B cell (primary cell): ENCODE measurements around the gene LOC128125822.

Source experiments
- ATAC-seq: fragments of 200-7000 bp; cut with Tn5 transposase; one replicate; pipeline ENCODE4 v1.10.0; 2021; ENCODE audit warnings: low read depth, mild to moderate bottlenecking, moderate number of reproducible peaks, moderate library complexity
- CTCF ChIA-PET: fragments of 350-600 bp; sonication (Branson Sonifier 250); formaldehyde crosslinking; loops from one replicate; lab custom pipeline; 2021; ENCODE audit warnings: antibody characterized with exemption, inconsistent platforms; lab: Charles Lee
- POLR2A ChIA-PET: fragments of 350-600 bp; sonication (Branson Sonifier 250); formaldehyde crosslinking; loops from one replicate; lab custom pipeline; 2021; ENCODE audit warnings: antibody characterized with exemption; lab: Charles Lee
- DNase-seq: peaks from one replicate; pipeline ENCODE4 v3.0.0; 2013
- H2AFZ ChIP-seq: 2 replicates; pipeline ENCODE4 v1.6.1; 2012; ENCODE audit warnings: mild to moderate bottlenecking, low read depth, low read length; ENCODE audit not compliant: insufficient read depth, poor library complexity, severe bottlenecking
- H3K27ac ChIP-seq, 2 donors: 1 replicate in 1 of 2; 2 replicates in 1 of 2; pipeline ENCODE4 v1.5.1; 2012 to 2013; ENCODE audit warnings: low read length in 2 of 2, mild to moderate bottlenecking in 2 of 2, moderate library complexity in 1 of 2
- H3K27me3 ChIP-seq, 4 experiments: fragments of 200-600 bp in 1 of 4; sonication (generic) in 1 of 4; replicated peaks in 1 of 4; 1 replicate in 2 of 4; 2 replicates in 2 of 4; pipeline versions ENCODE4 v1.6.1 to v1.7.0; 2013 to 2016; ENCODE audit warnings: low read length in 3 of 4, mild to moderate bottlenecking in 2 of 4, mixed read lengths in 1 of 4, moderate library complexity in 1 of 4; ENCODE audit not compliant: insufficient read depth in 4 of 4, control insufficient read depth in 3 of 4; ENCODE audit errors: control extremely low read depth in 1 of 4
- H3K36me3 ChIP-seq, 2 experiments: replicated peaks in 1 of 2; 1 replicate in 1 of 2; 2 replicates in 1 of 2; pipeline versions ENCODE4 v1.6.1 to v1.7.1; 2013; ENCODE audit warnings: low read length in 1 of 2; ENCODE audit not compliant: insufficient read depth in 2 of 2, control insufficient read depth in 1 of 2; ENCODE audit errors: control extremely low read depth in 1 of 2, extremely low read depth in 1 of 2
- H3K4me1 ChIP-seq, 2 donors: fragments of 200-600 bp in 1 of 2; sonication (generic) in 1 of 2; 1 replicate in 1 of 2; 2 replicates in 1 of 2; pipeline versions ENCODE4 v1.5.1 to v1.6.1; 2013 to 2017; ENCODE audit warnings: low read length in 2 of 2; ENCODE audit not compliant: control insufficient read depth in 2 of 2, insufficient read depth in 2 of 2
- H3K4me2 ChIP-seq: replicated peaks from 2 replicates; pipeline ENCODE3; 2012; ENCODE audit warnings: mild to moderate bottlenecking, low read depth, low read length; ENCODE audit not compliant: poor library complexity, severe bottlenecking
- H3K4me3 ChIP-seq, 5 experiments: fragments of 200-600 bp in 1 of 5; sonication (generic) in 1 of 5; 1 replicate in 3 of 5; 2 replicates in 2 of 5; pipeline versions ENCODE4 v1.5.1 to v1.7.0; 2011 to 2016; ENCODE audit warnings: low read length in 4 of 5, mild to moderate bottlenecking in 4 of 5, low read depth in 2 of 5, control low read depth in 1 of 5, moderate library complexity in 1 of 5; ENCODE audit not compliant: insufficient read depth in 1 of 5; ENCODE audit errors: control extremely low read depth in 1 of 5, extremely low read depth in 1 of 5
- H3K79me2 ChIP-seq: fragments of 200-600 bp; sonication (generic); one replicate; pipeline ENCODE4 v1.6.0; 2016; ENCODE audit warnings: low read length; ENCODE audit not compliant: control insufficient read depth, insufficient read depth
- H3K9ac ChIP-seq: fragments of 200-600 bp; sonication (generic); 2 replicates; pipeline ENCODE4 v1.6.1; 2017; ENCODE audit warnings: mild to moderate bottlenecking, low read length, moderate library complexity
- H3K9me3 ChIP-seq, 3 donors: one replicate each; pipeline versions ENCODE4 v1.6.1 to v1.7.1; 2013; ENCODE audit warnings: low read length in 2 of 3; ENCODE audit not compliant: control insufficient read depth in 2 of 3, insufficient read depth in 1 of 3; ENCODE audit errors: control extremely low read depth in 1 of 3
- H4K20me1 ChIP-seq: 2 replicates; pipeline ENCODE4 v1.6.0; 2012; ENCODE audit warnings: mild to moderate bottlenecking, low read length; ENCODE audit not compliant: insufficient read depth, control insufficient read depth, poor library complexity, severe bottlenecking
- H3K27ac Mint-ChIP-seq: one replicate; pipeline ENCODE4 v1.8.0; 2021; ENCODE audit warnings: mixed read lengths
- H3K27me3 Mint-ChIP-seq: one replicate; pipeline ENCODE4 v1.8.0; 2021; ENCODE audit warnings: mixed read lengths
- H3K4me1 Mint-ChIP-seq: one replicate; pipeline ENCODE4 v1.8.0; 2021; ENCODE audit warnings: mixed read lengths
- H3K4me3 Mint-ChIP-seq: one replicate; pipeline ENCODE4 v1.8.0; 2021; ENCODE audit warnings: mixed read lengths
- H3K9me3 Mint-ChIP-seq: one replicate; pipeline ENCODE4 v1.8.0; 2022; ENCODE audit warnings: mixed read lengths; ENCODE audit not compliant: insufficient read depth
- EZH2 ChIP-seq: IDR thresholded peaks from 2 replicates; pipeline ENCODE4 v1.6.1; 2012; ENCODE audit warnings: borderline replicate concordance, low read depth, mild to moderate bottlenecking, moderate library complexity, low read length; ENCODE audit not compliant: insufficient read depth, poor library complexity, severe bottlenecking
- WGBS: methylation state at CpG from one replicate; pipeline ENCODE4 v1.1.5; 2013; ENCODE audit warnings: missing lambda C conversion rate; ENCODE audit not compliant: insufficient coverage; 5-methylcytosine and 5-hydroxymethylcytosine counted together
- intact Hi-C: fragments of 100-400 bp; cut with micrococcal nuclease; formaldehyde crosslinking; loops from one replicate; pipeline ENCODE4 v1.10.0; 2022
- TF ChIP-seq, protein P1 (sequence below): fragments of 200-600 bp; IDR thresholded peaks from one replicate; pipeline ENCODE4 v1.8.0; 2022; ENCODE audit warnings: antibody characterized with exemption, mild to moderate bottlenecking

Gene LOC128125822

DNA sequence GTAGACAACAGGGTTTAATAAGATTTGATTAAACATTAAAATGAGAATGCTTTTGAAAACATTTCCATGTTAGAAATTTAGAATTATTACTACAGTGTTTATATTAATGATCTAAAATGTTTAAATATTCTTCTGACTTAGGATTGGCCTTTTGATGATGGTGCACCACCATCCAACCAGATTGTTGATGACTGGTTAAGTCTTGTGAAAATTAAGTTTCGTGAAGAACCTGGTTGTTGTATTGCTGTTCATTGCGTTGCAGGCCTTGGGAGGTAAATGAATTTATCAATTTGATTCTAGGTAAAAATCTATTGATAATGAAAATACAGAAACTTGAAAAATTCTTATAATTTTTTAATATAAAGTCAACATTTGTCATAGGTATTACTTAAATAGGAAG, 6.5 kb downstream of the LOC128125822 start:
- Histone ChIP-seq H3K9ac (no peak overlapping the region), H3K27me3 (no peaks in the 10 kb centered on the region), H3K27ac (no peak overlapping the region), H4K20me1 (peaks cover 27% of the 10 kb centered on the region), H3K9me3 (no peaks in the 10 kb centered on the region), H3K36me3 (peaks cover 13 to 53% of the 10 kb centered on the region in 2 experiments), H3K4me1 (peaks cover 8 to 13% of the 10 kb centered on the region in 2 donors), H2AFZ (no peak overlapping the region), H3K79me2 (peaks cover 55% of the 10 kb centered on the region), H3K4me3 (no peak overlapping the region), H3K4me2 (no peak overlapping the region)
- ChIA-PET POLR2A (no interaction called here), CTCF (no interaction called here)
- H3K4me1 Mint-ChIP-seq, result peaks cover 19% of the 10 kb centered on the region
- intact Hi-C loops, result loop anchor here (10.0 kb wide), 1 partner anchor 1294 kb away; the partner anchor contains the start of gene KHDRBS2
- no peak for TF ChIP-seq EZH2
- TF ChIP-seq, protein P1, sequence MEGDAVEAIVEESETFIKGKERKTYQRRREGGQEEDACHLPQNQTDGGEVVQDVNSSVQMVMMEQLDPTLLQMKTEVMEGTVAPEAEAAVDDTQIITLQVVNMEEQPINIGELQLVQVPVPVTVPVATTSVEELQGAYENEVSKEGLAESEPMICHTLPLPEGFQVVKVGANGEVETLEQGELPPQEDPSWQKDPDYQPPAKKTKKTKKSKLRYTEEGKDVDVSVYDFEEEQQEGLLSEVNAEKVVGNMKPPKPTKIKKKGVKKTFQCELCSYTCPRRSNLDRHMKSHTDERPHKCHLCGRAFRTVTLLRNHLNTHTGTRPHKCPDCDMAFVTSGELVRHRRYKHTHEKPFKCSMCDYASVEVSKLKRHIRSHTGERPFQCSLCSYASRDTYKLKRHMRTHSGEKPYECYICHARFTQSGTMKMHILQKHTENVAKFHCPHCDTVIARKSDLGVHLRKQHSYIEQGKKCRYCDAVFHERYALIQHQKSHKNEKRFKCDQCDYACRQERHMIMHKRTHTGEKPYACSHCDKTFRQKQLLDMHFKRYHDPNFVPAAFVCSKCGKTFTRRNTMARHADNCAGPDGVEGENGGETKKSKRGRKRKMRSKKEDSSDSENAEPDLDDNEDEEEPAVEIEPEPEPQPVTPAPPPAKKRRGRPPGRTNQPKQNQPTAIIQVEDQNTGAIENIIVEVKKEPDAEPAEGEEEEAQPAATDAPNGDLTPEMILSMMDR, result no peak
- no peaks in the 10 kb centered on the region for H3K9me3 Mint-ChIP-seq
- no peak overlapping the region for H3K4me3 Mint-ChIP-seq
- DNase-seq, result no peak
- H3K27me3 Mint-ChIP-seq, result no peaks in the 10 kb centered on the region
- WGBS, result no CpG with 5 or more reads among the region's 2 CpGs
- ATAC-seq, result no peak
- no peak overlapping the region for H3K27ac Mint-ChIP-seq

GRCh38 chr6:63579937-63580703, 7.8 kb downstream of the LOC128125822 start:
- peaks cover 14% of the 10 kb centered on the region for H4K20me1 ChIP-seq
- no peaks in the 10 kb centered on the region for H3K27me3 Mint-ChIP-seq
- 90% methylated on average over 2 of the region's 6 CpGs for WGBS
- H3K27me3 ChIP-seq, result no peaks in the 10 kb centered on the region
- H3K79me2 ChIP-seq, result peaks cover 41% of the 10 kb centered on the region
- ATAC-seq, result no peak
- no peaks in the 10 kb centered on the region for H3K9me3 Mint-ChIP-seq
- H3K4me2 ChIP-seq, result no peak overlapping the region
- peaks cover 13 to 53% of the 10 kb centered on the region in 2 experiments for H3K36me3 ChIP-seq
- H3K4me1 Mint-ChIP-seq, result peaks cover 7% of the 10 kb centered on the region
- no peak overlapping the region for H3K9ac ChIP-seq
- H3K4me3 Mint-ChIP-seq, result no peak overlapping the region
- DNase-seq, result no peak
- no peaks in the 10 kb centered on the region for H3K9me3 ChIP-seq
- no peaks in the 10 kb centered on the region for H3K4me1 ChIP-seq
- intact Hi-C loops, result loop anchor here (10.0 kb wide), 1 partner anchor 1295 kb away; the partner anchor contains the start of gene KHDRBS2
- no peak for TF ChIP-seq EZH2
- TF ChIP-seq, protein P1, result no peak
- no peak overlapping the region for H3K4me3 ChIP-seq
- H3K27ac Mint-ChIP-seq, result no peak overlapping the region
- ChIA-PET POLR2A (no interaction called here), CTCF (no interaction called here)
- H2AFZ ChIP-seq, result no peak overlapping the region
- H3K27ac ChIP-seq, result no peak overlapping the region
